GM12892 (cell line): ENCODE data around the gene PFDN1.

Experiments used
- POLR2A ChIP-seq: IDR thresholded peaks from 2 replicates; pipeline ENCODE4 v1.6.1; 2011; ENCODE audit warnings: low read depth, low read length, control low read depth
- POLR2AphosphoS5 ChIP-seq: IDR thresholded peaks from 2 replicates; pipeline ENCODE4 v1.6.1; 2011; ENCODE audit warnings: low read depth, low read length, control low read depth

GRCh38 chr5:140261403-140262171, 41.3 kb downstream of the PFDN1 start:
- no peak for TF ChIP-seq POLR2A
- TF ChIP-seq POLR2AphosphoS5 = no peak
